SK-N-SH (cell line): ENCODE results near the gene AAMP. TPM values are rescaled to one million over a fixed set of nuclear protein-coding genes. Genes with fewer than 3 reads are reported as not detected.

Experiments used
- CTCF ChIA-PET: fragments of 300-600, 350-600 bp; formaldehyde crosslinking; extraction: SDS; loops from one replicate; lab custom pipeline; 2021; lab: Yijun Ruan, JAX
- POLR2A ChIA-PET: fragments of 350-600 bp; sonication (Branson Sonifier 250); formaldehyde crosslinking; extraction: SDS; loops from one replicate; lab custom pipeline; 2020; ENCODE audit warnings: antibody characterized with exemption, inconsistent platforms; lab: Yijun Ruan, JAX
- DNase-seq: peaks from one replicate; pipeline ENCODE4 v3.0.0; 2012
- H2AFZ ChIP-seq: fragments of 200-600 bp; sonication (generic); 2 replicates; pipeline ENCODE4 v1.8.1; 2016; ENCODE audit warnings: antibody characterized with exemption, mild to moderate bottlenecking, low read depth
- H3F3A ChIP-seq: fragments of 200-600 bp; sonication (generic); replicated peaks from 2 replicates; pipeline ENCODE3; 2016; ENCODE audit warnings: antibody characterized with exemption, mild to moderate bottlenecking; ENCODE audit not compliant: insufficient read depth
- H3K27ac ChIP-seq, 2 experiments: fragments of 200-500 bp in 1 of 2; fragments of 200-600 bp in 1 of 2; sonication (Bioruptor generic) in 1 of 2; sonication (generic), shearing (Covaris generic) in 1 of 2; 2 replicates each; pipeline versions ENCODE4 v1.5.1 to v1.6.1; 2014 to 2016; ENCODE audit warnings: low read depth in 2 of 2, inconsistent platforms in 1 of 2, low read length in 1 of 2, mild to moderate bottlenecking in 1 of 2, mixed read lengths in 1 of 2
- H3K27me3 ChIP-seq: fragments of 200-600 bp; sonication (generic), shearing (Covaris generic); 2 replicates; pipeline ENCODE4 v1.6.1; 2016; ENCODE audit warnings: mixed run types; ENCODE audit not compliant: insufficient read depth
- H3K36me3 ChIP-seq, 2 experiments: fragments of 200-500 bp in 1 of 2; fragments of 200-600 bp in 1 of 2; sonication (Bioruptor generic) in 1 of 2; sonication (generic) in 1 of 2; replicated peaks in 1 of 2; 2 replicates each; pipeline versions ENCODE3 to v1.5.1; 2014 to 2016; ENCODE audit warnings: low read length in 1 of 2, mild to moderate bottlenecking in 1 of 2; ENCODE audit not compliant: insufficient read depth in 2 of 2, control insufficient read depth in 1 of 2
- H3K4me1 ChIP-seq, 2 experiments: fragments of 200-500 bp in 1 of 2; fragments of 200-600 bp in 1 of 2; sonication (Bioruptor generic) in 1 of 2; sonication (generic), shearing (Covaris generic) in 1 of 2; 2 replicates each; pipeline versions ENCODE4 v1.5.1 to v1.6.1; 2014 to 2016; ENCODE audit warnings: low read depth in 1 of 2, low read length in 1 of 2, mixed run types in 1 of 2; ENCODE audit not compliant: insufficient read depth in 2 of 2, control insufficient read depth in 1 of 2
- H3K4me2 ChIP-seq: fragments of 200-600 bp; sonication (generic), shearing (Covaris generic); 2 replicates; pipeline ENCODE4 v1.6.1; 2017; ENCODE audit warnings: mixed run types
- H3K4me3 ChIP-seq, 2 experiments: fragments of 200-500 bp in 1 of 2; fragments of 200-600 bp in 1 of 2; sonication (Bioruptor generic) in 1 of 2; sonication (generic), shearing (Covaris generic) in 1 of 2; 2 replicates each; pipeline versions ENCODE4 v1.5.1 to v1.8.1; 2014 to 2016; ENCODE audit warnings: low read depth in 2 of 2, inconsistent platforms in 1 of 2, low read length in 1 of 2, mild to moderate bottlenecking in 1 of 2, mixed read lengths in 1 of 2, moderate library complexity in 1 of 2
- H3K79me2 ChIP-seq: fragments of 200-600 bp; sonication (generic); 2 replicates; pipeline ENCODE4 v1.8.1; 2017; ENCODE audit warnings: mild to moderate bottlenecking; ENCODE audit not compliant: insufficient read depth
- H3K9ac ChIP-seq: fragments of 200-600 bp; sonication (generic); 2 replicates; pipeline ENCODE4 v1.6.1; 2017; ENCODE audit warnings: mixed run types
- H3K9me2 ChIP-seq: fragments of 200-600 bp; sonication (generic); 2 replicates; pipeline ENCODE4 v1.6.1; 2017; ENCODE audit warnings: mixed run types
- H3K9me3 ChIP-seq: fragments of 200-600 bp; sonication (generic); 2 replicates; pipeline ENCODE4 v1.6.1; 2017; ENCODE audit warnings: mixed run types, mild to moderate bottlenecking, moderate library complexity
- H4K20me1 ChIP-seq: fragments of 200-600 bp; sonication (generic); 2 replicates; pipeline ENCODE4 v1.6.1; 2017; ENCODE audit warnings: mild to moderate bottlenecking, mixed run types; ENCODE audit not compliant: insufficient read depth
- CHD2 ChIP-seq: fragments of 150-350 bp; IDR thresholded peaks from 2 replicates; pipeline ENCODE4 v1.6.1; 2018; ENCODE audit warnings: low read length; ENCODE audit not compliant: partially characterized antibody
- CTCF ChIP-seq: fragments of 200-600 bp; sonication (generic); IDR thresholded peaks from 2 replicates; pipeline ENCODE4 v1.6.1; 2017; ENCODE audit warnings: antibody characterized with exemption, mild to moderate bottlenecking, moderate library complexity
- ELF1 ChIP-seq: IDR thresholded peaks from 2 replicates; pipeline ENCODE4 v1.4.0; 2012
- EP300 ChIP-seq, 2 experiments: IDR thresholded peaks; 2 replicates each; pipeline versions ENCODE4 v1.4.0 to v1.6.1; 2012; ENCODE audit warnings: borderline replicate concordance in 1 of 2, low read depth in 1 of 2, low read length in 1 of 2
- FOSL2 ChIP-seq: IDR thresholded peaks from 2 replicates; pipeline ENCODE4 v1.4.0; 2012; ENCODE audit warnings: low read depth, mild to moderate bottlenecking, moderate library complexity, borderline replicate concordance
- FOXJ3 ChIP-seq: sonication (generic); formaldehyde crosslinking; IDR thresholded peaks from 2 replicates; pipeline ENCODE4 v1.5.1; 2020; ENCODE audit warnings: mild to moderate bottlenecking, missing genetic modification reagents
- FOXM1 ChIP-seq: IDR thresholded peaks from 2 replicates; pipeline ENCODE4 v1.4.0; 2012; ENCODE audit warnings: low read depth, mild to moderate bottlenecking
- GABPA ChIP-seq: IDR thresholded peaks from 2 replicates; pipeline ENCODE4 v1.4.0; 2012; ENCODE audit warnings: low read depth, mild to moderate bottlenecking
- GATA2 ChIP-seq: sonication (generic); formaldehyde crosslinking; IDR thresholded peaks from 2 replicates; pipeline ENCODE4 v1.5.0; 2020; ENCODE audit warnings: mild to moderate bottlenecking, missing genetic modification reagents
- JUND ChIP-seq: IDR thresholded peaks from 2 replicates; pipeline ENCODE4 v1.4.0; 2012
- MAX ChIP-seq: IDR thresholded peaks from 2 replicates; pipeline ENCODE4 v1.4.0; 2012; ENCODE audit warnings: low read depth
- MEF2A ChIP-seq: IDR thresholded peaks from 2 replicates; pipeline ENCODE4 v1.4.0; 2012; ENCODE audit warnings: low read depth, borderline replicate concordance
- NFIC ChIP-seq: IDR thresholded peaks from 2 replicates; pipeline ENCODE4 v1.4.0; 2012; ENCODE audit warnings: borderline replicate concordance
- NRF1 ChIP-seq: IDR thresholded peaks from 2 replicates; pipeline ENCODE4 v1.6.1; 2012; ENCODE audit warnings: low read depth, mild to moderate bottlenecking, low read length
- RAD21 ChIP-seq: IDR thresholded peaks from 2 replicates; pipeline ENCODE4 v1.6.1; 2012; ENCODE audit warnings: mild to moderate bottlenecking, low read length
- RCOR1 ChIP-seq: fragments of 150-350 bp; IDR thresholded peaks from 2 replicates; pipeline ENCODE4 v1.6.1; 2017; ENCODE audit warnings: antibody characterized with exemption, low read length
- REST ChIP-seq: IDR thresholded peaks from 2 replicates; pipeline ENCODE4 v1.6.1; 2012; ENCODE audit warnings: mild to moderate bottlenecking, low read depth, low read length, moderate library complexity
- RFX5 ChIP-seq: IDR thresholded peaks from 2 replicates; pipeline ENCODE4 v1.6.1; 2012; ENCODE audit warnings: mild to moderate bottlenecking, improper control_type of control experiment, low read length
- RXRA ChIP-seq: IDR thresholded peaks from 2 replicates; pipeline ENCODE4 v1.4.0; 2012; ENCODE audit warnings: low read depth, mild to moderate bottlenecking, borderline replicate concordance
- SIN3A ChIP-seq: IDR thresholded peaks from 2 replicates; pipeline ENCODE4 v1.6.1; 2012; ENCODE audit warnings: low read depth, mild to moderate bottlenecking, low read length, moderate library complexity, borderline replicate concordance
- SMC3 ChIP-seq: IDR thresholded peaks from 2 replicates; pipeline ENCODE4 v1.6.1; 2012; ENCODE audit warnings: low read depth, low read length, improper control_type of control experiment
- TAF1 ChIP-seq: IDR thresholded peaks from 2 replicates; pipeline ENCODE4 v1.6.1; 2012; ENCODE audit warnings: low read depth, mild to moderate bottlenecking, low read length, moderate library complexity, borderline replicate concordance
- ZBTB33 ChIP-seq: IDR thresholded peaks from 2 replicates; pipeline ENCODE4 v1.4.0; 2012; ENCODE audit warnings: low read depth, borderline replicate concordance
- WGBS: methylation state at CpG from one replicate; pipeline ENCODE4 v1.1.6; 2017; ENCODE audit warnings: low lambda C conversion rate; 5-methylcytosine and 5-hydroxymethylcytosine counted together
- polyA plus RNA-seq, 3 experiments: library from polyadenylated mRNA; depleted of rRNA; stranded (reverse); fragments of >200 nt; gene quantifications; 2 replicates each; pipeline ENCODE4 v1.2.3, GENCODE V29; 2012

Gene AAMP
- polyA plus RNA-seq, 1 of the 3 experiments (the other 2 are of a cell fraction): 276 TPM

- Histone ChIP-seq H2AFZ (no peak overlapping the region), H3K27me3 (no peaks in the 10 kb centered on the region), H3K27ac (no peak overlapping the region)
These were observed 36.4 kb upstream of the AAMP start for GRCh38 chr2:218306184-218306920.

GRCh38 chr2:218305383-218305782, 35.4 kb upstream of the AAMP start:
- DNase-seq: no peak
- POLR2A ChIA-PET: no interaction called here
- Histone ChIP-seq H3K27ac (no peak overlapping the region), H3K27me3 (no peaks in the 10 kb centered on the region), H3K9me2 (no peaks in the 10 kb centered on the region), H3K36me3 (no peaks in the 10 kb centered on the region), H3K4me1 (no peaks in the 10 kb centered on the region), H3K9me3 (no peaks in the 10 kb centered on the region), H3K4me3 (no peak overlapping the region), H3K79me2 (no peaks in the 10 kb centered on the region), H3F3A (peaks cover 4% of the 10 kb centered on the region), H3K4me2 (no peak overlapping the region), H3K9ac (no peak overlapping the region), H4K20me1 (no peaks in the 10 kb centered on the region), H2AFZ (no peak overlapping the region)
- 61% methylated on average over 5 of the region's 5 CpGs for WGBS
- CTCF ChIA-PET: no interaction called here
- no peak for TF ChIP-seq FOXM1
- TF ChIP-seq CTCF: no peak
- no peak for TF ChIP-seq SIN3A
- no peak for TF ChIP-seq CHD2
- TF ChIP-seq MAX: no peak
- no peak for TF ChIP-seq ZBTB33
- TF ChIP-seq FOXJ3: no peak
- no peak for TF ChIP-seq SMC3

More at GRCh38 chr2:218306184-218306920, 36.4 kb upstream of the AAMP start:
- TF ChIP-seq RCOR1: no peak
- no peak for TF ChIP-seq TAF1
- no peak for TF ChIP-seq MEF2A
- TF ChIP-seq EP300 (IDR thresholded peaks at IDR 0.05; ENCODE audit: borderline replicate concordance in 1 of 2, low read depth in 1 of 2, low read length in 1 of 2): no peak
- no peak for TF ChIP-seq REST
- no peak for TF ChIP-seq GATA2
- TF ChIP-seq RAD21: no peak
- no peak for TF ChIP-seq NFIC
- TF ChIP-seq ELF1: no peak
- no peak for TF ChIP-seq RFX5
- TF ChIP-seq RXRA: no peak
- no peak for TF ChIP-seq FOXJ3
- TF ChIP-seq CHD2: no peak
- TF ChIP-seq NRF1: no peak
- TF ChIP-seq GABPA: no peak
- no peak for TF ChIP-seq FOSL2
- TF ChIP-seq JUND: no peak
- TF ChIP-seq, all 33 proteins: peak for 0
- H3K36me3 ChIP-seq: no peaks in the 10 kb centered on the region
- no peaks in the 10 kb centered on the region for H3K79me2 ChIP-seq
- WGBS: 80% methylated on average over 9 of the region's 9 CpGs
- CTCF ChIA-PET: interaction anchor here (1.4 to 1.6 kb wide), 2 partner anchors 50 to 90 kb away, joined by 4 to 5 read pairs; partner anchors contain the start of gene CATIP
- no peaks in the 10 kb centered on the region for H3F3A ChIP-seq
- no peak overlapping the region for H3K9ac ChIP-seq
- POLR2A ChIA-PET: no interaction called here
- no peaks in the 10 kb centered on the region for H4K20me1 ChIP-seq
- no peak for DNase-seq
- no peak overlapping the region for H3K4me2 ChIP-seq
- H3K9me2 ChIP-seq: no peaks in the 10 kb centered on the region
- no peak overlapping the region for H3K4me3 ChIP-seq
- H3K4me1 ChIP-seq: no peaks in the 10 kb centered on the region
- H3K9me3 ChIP-seq: no peaks in the 10 kb centered on the region
